ENCODE data around the gene TGFBR3L.
"Not testable (repeated sequence)": the region's sequence is repeated elsewhere in the genome, so short reads cannot be mapped to it uniquely, and the experiment has no call there.

TGFBR3L gene

GRCh38 chr19:7879836-7880235, 34.8 kb upstream of the TGFBR3L start:
- DNase-seq (ENCODE audit: low spot score), result no peak

- DNase-seq (ENCODE audit: low spot score), result no peak
Measured at GRCh38 chr19:7881910-7882309, 32.7 kb upstream of the TGFBR3L start.

GRCh38 chr19:7883105-7883504, 31.5 kb upstream of the TGFBR3L start:
- no peak for DNase-seq (ENCODE audit: low spot score)

GRCh38 chr19:7883796-7884570, 30.6 kb upstream of the TGFBR3L start:
- DNase-seq (ENCODE audit: low spot score), result no peak

DNA sequence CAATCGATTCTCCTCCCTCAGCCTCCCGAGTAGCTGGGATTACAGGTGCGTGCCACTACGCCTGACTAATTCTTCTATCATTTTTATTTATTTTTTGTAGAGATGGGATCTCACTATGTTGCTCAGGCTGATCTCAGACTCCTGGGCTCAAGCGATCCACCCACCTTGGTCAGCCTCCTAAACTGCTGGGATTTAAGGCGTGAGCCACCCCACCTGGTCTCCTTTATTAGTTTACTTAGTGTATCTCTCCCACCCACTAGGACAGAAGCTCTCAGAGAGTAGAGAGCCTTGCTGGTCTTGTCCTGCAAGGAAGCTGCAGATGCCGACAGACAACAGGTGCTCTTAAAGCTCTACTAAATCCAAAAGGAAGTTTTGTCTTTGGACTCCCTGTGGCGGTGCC, 28.8 kb upstream of the TGFBR3L start:
- no peak for DNase-seq (ENCODE audit: low spot score)

- no peak for DNase-seq (ENCODE audit: low spot score)
Measured at GRCh38 chr19:7887408-7888144, 27.1 kb upstream of the TGFBR3L start.

DNA sequence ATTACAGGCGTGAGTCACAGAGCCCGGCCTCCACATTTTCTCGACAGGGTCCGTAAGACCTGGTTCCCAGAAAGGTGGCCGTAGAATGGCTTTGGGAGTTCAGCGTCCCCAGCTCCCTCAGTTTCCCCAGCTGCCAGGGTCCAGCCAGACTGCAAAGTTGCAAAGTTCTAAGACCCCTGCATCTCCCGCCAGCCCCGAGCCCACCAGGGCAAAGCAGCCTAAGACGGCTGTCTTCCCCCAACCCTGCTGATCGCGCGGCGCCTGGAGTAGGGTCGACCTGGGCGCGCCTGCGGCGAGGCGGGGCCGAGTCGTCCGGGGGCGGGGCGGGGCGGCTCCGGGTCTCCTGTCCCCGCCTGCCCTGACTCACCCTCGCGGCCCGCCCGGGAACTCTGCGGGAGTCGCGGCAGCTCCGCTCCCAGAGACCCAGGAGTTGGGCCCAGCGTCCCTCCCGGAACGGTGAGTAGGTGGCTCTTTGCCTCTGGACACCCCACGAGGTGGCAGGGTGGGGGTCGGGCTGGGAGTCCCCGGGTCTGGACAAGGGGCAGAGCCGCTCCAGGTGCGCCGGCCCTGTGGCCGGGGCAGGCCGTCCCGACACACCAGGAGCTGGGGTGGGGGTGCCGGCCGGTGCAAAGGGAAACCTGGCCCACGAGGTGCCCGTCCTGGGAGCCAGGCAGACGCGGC, 26.3 kb upstream of the TGFBR3L start, which contains the start of gene LRRC8E:
TSS of gene LRRC8E (plus strand) at position 366 of the 681 bp plus-strand sequence. CDS start 7,094 bp downstream, outside the sequence.
- DNase-seq (ENCODE audit: low spot score), result peak; percentile 85

DNA sequence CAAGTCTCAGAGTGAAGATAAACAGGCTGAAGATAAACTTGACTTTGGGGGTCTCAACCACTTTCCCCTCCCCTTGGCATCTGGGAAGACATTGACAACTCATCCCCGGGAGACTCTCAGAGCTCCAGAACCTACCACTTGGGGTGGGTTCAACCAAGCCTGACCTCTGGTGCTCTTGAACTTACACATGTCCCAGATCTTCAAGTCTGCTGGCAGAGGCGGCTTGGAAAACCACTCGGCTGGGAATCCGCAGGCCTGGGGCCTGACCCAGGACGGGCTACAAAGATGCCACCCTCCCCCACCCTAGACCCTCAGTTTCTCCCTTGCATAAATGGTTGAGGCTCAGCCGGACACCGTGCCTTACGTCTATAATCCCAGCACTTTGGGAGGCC, 25.8 kb upstream of the TGFBR3L start:
- DNase-seq (ENCODE audit: low spot score), result no peak

- not testable (repeated sequence) for DNase-seq (ENCODE audit: low spot score)
Measured at GRCh38 chr19:7893362-7894101, 21.1 kb upstream of the TGFBR3L start.

DNA sequence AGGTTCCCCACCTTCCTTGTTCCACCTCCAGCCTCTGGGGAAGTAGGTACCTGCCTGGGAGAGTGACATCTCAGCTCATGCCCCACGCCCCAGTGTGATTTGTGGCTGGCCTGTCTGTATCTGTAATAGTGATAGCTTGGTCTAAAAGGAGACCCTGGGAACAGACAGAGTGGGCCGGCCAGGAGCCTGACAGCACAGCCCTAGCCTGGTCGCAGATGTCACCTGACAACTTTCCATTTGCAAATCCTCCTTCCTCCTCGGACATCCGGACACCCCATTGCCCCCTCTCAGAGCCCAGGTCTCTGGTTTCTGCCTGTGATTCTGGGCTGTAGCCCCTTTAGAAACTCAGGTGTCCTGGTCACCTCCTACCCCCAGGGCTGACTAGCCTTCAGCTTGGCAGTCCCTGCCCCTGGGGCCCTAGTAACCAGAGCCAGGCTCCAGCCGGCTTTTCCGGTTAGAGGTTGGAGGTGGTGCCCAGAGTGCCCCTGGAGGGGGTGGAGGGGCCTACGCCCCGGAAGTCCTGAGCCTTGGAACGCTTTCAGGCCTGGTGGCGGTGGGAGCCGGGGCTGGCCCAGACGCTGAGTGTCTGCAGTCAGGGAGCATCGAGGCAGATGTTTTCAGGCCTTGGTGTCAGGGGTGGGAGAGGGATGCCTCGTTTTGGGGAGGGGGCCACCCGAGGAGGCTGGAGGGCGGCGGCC, 19.9 kb upstream of the TGFBR3L start:
- no peak for DNase-seq (ENCODE audit: low spot score)

DNA sequence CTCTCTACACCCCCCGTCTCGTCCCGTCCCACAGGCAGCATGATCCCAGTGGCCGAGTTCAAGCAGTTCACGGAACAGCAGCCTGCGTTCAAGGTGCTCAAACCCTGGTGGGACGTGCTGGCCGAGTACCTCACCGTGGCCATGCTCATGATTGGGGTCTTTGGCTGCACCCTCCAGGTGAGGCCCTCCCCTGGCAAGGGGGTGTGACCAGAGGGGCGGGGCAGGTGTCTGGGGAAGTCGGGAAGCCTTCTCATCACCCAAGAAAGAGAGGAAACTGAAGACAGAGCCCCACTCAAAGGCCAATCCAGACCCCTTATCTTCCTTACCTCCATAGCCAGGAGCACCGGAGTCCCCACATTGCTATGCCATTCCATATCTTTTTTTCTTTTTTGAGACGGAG, 19.1 kb upstream of the TGFBR3L start:
- DNase-seq (ENCODE audit: low spot score), result no peak

DNA sequence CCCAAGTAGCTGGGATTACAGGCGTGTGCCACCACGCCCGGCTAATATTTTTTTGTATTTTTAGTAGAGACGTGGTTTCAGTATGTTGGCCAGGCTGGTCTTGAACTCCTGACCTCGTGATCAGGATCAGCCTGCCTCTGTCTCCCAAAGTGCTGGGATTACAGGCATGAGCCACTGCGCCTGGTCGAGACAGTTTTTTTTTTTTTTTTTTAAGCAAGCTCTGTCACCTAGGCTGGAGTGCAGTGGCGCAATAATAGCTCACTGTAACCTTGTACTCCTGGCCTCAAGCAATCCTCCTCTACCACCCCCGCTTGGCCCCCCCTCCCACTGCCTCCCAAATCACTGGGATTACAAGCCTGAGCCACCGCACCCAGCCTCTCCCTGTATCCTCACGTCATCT, 17.3 kb upstream of the TGFBR3L start:
- no peak for DNase-seq (ENCODE audit: low spot score)

- no peak for DNase-seq (ENCODE audit: low spot score)
Measured at GRCh38 chr19:7898967-7899366, 15.7 kb upstream of the TGFBR3L start.

DNA sequence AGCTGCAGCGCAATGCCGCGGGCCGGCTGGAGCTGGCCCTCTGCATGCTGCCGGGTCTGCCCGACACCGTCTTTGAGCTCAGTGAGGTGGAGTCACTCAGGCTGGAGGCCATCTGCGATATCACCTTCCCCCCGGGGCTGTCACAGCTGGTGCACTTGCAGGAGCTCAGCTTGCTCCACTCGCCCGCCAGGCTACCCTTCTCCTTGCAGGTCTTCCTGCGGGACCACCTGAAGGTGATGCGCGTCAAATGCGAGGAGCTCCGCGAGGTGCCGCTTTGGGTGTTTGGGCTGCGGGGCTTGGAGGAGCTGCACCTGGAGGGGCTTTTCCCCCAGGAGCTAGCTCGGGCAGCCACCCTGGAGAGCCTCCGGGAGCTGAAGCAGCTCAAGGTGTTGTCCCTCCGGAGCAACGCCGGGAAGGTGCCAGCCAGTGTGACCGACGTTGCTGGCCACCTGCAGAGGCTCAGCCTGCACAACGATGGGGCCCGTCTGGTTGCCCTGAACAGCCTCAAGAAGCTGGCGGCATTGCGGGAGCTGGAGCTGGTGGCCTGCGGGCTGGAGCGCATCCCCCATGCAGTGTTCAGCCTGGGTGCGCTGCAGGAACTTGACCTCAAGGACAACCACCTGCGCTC, 14.8 kb upstream of the TGFBR3L start:
- no peak for DNase-seq (ENCODE audit: low spot score)

- no peak for DNase-seq (ENCODE audit: low spot score)
Measured at GRCh38 chr19:7900401-7900870, 14.2 kb upstream of the TGFBR3L start.

DNA sequence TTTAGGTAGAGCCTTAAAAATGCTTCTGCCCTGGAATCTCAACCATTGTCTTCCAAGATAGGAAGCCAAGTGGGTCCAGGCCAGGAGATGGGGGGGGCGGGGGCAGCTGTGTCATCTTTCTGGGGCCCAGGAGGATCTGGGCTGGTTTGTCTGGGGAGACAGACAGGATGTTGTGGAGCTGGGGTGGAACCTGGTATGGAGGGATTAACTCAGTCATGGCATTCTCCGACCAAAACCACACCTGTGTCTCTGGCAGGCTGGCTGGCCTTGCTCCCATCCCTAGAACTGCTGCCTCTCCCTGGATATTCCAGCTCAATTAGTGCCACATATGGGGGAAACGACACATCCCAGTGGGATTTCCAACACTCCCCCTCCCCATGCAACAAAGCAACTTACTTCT, 13.7 kb upstream of the TGFBR3L start:
- DNase-seq (ENCODE audit: low spot score), result no peak

DNA sequence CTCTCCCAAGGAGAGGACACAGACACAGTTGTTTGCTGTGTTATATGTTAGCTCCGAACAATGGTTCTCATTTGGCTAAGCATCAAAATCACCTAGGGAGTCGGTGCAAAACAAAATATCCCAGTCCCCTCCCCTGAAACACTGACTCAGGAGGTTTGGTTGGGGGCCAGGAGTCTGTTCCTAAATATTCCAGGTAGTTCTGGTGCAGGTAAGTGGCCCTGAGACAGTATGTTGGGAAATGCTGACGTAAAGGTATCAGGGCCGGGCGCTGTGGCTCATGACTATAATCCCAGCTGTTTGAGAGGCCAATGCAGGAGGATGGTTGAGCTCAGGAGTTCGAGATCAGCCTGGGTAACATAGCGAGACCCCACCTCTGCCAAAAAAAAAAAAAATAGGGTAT, 13.3 kb upstream of the TGFBR3L start:
- no peak for DNase-seq (ENCODE audit: low spot score)

DNA sequence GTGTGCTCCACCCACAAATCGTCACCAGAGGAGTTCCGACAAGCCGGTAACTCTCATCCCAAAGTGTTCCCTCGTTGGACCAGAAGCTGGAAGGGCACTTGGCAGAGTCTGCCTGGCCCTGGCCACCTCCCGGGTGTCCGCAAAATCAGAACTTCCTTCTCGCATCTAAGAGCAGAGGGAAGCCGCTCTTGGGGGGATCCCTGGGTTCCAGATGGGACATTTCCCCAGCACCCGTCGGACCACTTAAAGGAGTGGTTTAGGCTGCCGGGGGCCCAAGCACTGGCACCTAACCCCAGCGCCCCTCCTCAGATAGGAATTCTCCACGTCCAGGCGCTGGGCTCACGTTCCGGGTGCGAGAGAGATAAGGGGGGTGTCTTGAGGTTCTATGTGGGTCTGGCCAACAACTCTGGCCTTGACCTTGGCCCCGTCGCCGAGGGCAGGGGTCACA, 11.8 kb upstream of the TGFBR3L start:
- DNase-seq (ENCODE audit: low spot score), result no peak

DNA sequence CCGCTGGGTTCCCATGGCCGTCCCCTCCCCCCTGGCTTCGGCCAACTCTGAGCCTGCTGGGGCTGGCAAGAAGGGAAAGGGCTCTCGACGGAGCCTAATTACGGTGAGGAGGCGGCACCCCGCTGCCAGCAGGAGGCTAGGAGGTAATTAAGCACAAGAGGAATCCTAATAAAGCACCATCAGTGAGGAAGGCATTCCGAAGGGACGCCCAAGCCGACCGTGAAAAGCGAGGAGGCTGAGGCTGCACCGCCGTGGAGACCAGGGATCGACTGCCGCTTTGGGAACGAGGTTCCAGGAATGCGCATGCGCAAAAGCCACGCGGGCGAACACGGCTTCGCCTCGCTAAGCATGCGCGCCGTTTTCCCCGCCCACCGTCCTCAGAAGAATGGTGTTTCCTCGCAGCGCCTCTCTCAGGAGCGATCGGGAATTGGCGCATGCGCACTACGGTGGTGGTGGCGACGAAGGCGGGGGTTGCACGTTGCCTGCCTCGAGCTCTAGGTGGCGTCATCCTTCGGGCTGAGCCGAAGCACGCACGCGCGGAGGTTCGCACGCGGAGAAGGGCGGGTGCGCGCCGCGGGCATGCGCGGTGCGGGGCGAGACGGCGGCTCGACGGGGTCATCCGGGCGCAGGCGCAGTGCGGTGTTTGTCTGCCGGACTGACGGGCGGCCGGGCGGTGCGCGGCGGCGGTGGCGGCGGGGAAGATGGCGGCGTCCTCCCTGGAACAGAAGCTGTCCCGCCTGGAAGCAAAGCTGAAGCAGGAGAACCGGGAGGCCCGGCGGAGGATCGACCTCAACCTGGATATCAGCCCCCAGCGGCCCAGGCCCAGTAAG, 11.2 kb upstream of the TGFBR3L start, which contains the start of gene MAP2K7:
TSS of gene MAP2K7 (plus strand) at position 634 of the 830 bp plus-strand sequence. CDS start at position 702, 68 bp downstream.
- DNase-seq (ENCODE audit: low spot score), result peak; percentile 100

Measured in AG08395 (cell line).